ENCODE data around the gene CRYBG1.
"Not testable (repeated sequence)": the region's sequence is repeated elsewhere in the genome, so short reads cannot be mapped to it uniquely, and the experiment has no call there.

- not testable (repeated sequence) for TF ChIP-seq CTCF (conservative IDR thresholded peaks at IDR 0.05; ENCODE audit: low read length); EZH2phosphoT487 (IDR thresholded peaks at IDR 0.05; ENCODE audit: borderline replicate concordance)
Observed at GRCh38 chr6:106548926-106549455, 188.5 kb downstream of the CRYBG1 start.

Data from Loucy (cell line).